OCI-M1 (cell line): ENCODE data around the gene ERG.
A peak's percentile ranks its signal among the peaks of the same experiment; 100 is the strongest.

Experiments used
- DNase-seq: peaks from one replicate; lab custom pipeline; 2025; lab: John Stamatoyannopoulos, UW

ERG gene

DNA sequence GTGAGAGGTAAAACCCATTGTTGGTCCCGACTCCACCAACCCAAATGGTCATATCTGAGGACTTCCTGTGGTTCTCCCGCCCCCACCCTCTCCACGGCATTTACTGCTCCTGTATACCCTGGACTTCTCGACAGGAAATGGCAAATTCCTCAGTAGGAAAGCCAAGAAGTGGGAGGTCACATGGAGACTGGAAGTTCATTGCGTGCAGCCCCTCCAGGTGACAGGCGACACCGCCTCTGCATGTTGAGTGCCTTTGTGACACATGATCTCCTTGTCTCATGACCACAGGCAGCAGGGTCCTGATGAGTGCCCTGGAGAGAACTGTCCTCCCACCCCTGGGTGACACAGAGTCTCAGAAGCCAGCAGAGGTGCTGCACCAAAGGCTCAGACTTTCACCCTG, 24.2 kb downstream of the ERG start:
- no peak for DNase-seq

DNA sequence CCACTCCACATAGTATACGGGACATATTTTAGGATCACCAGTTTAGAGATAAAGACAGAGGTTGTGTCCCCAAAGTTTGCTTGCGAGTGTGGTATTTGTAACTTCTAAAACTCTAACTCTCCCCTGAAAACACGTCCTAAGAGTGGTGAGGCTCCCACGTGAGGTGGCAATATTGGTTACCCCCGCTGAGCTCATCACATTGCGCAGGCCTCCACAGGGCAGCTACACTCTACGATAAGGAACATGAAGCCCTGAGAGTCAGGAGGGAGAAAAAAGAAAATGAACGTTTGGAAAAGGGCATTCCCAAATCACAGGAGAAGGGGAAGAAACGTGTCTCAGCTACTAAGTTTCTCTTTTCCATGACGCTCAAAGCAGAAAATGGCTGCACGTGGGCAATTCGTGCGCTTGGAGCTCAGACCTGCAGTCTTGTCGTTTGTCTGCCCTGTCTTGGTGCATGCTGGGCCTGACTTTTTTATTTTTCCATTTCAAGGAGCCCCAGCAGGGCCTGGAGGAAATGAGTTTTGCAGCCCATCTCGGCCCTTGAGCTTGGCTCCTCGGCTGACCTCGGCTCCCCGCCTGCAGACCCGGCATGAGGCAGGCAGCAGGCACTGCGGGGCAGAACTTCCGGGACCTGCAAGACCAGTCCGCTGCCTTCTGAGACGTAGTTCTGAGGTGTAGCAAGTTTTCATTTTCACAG, 25.7 kb downstream of the ERG start:
- DNase-seq = no peak

- DNase-seq = no peak
These were observed 26.5 kb downstream of the ERG start for GRCh38 chr21:38471766-38472165.

DNA sequence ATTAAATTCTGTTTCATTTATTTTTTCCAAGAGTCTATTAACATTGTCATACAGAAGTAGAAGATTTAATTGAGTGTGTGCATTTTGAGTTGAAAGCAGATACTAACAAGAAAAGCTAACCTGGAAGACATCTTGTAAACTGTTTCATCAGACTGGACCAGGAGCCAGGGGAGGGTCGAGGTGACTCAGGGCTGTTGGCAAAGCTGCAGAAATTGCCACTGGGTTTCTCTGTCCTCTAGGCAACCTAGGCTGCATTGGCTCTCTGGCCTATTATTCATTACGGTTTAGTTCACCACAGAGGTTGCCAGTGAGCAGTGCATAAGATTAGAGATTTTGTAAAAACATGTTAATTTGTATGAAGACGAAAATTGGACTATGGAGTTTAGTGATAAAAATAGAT, 27.5 kb downstream of the ERG start:
- DNase-seq = peak; percentile 29

DNA sequence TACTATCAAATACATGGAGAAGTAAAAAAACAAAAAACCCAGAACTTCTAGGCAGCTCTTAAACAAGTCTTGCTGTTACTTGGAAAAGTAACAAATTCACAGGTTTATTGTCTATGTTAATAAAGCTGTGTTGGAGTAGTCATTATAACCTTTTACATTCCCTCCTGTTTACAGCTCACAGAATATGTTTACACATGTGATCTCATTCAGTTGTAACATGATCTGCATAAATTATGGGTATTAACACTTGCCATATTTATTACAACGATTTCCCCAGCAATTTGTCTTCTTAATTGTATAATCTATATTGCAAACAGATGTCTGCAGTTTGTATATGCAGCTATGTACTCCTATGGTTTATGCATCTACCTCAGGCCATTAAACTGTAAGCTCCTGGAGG, 28.6 kb downstream of the ERG start:
- no peak for DNase-seq

GRCh38 chr21:38468989-38469388, 29.3 kb downstream of the ERG start:
- DNase-seq = no peak

DNA sequence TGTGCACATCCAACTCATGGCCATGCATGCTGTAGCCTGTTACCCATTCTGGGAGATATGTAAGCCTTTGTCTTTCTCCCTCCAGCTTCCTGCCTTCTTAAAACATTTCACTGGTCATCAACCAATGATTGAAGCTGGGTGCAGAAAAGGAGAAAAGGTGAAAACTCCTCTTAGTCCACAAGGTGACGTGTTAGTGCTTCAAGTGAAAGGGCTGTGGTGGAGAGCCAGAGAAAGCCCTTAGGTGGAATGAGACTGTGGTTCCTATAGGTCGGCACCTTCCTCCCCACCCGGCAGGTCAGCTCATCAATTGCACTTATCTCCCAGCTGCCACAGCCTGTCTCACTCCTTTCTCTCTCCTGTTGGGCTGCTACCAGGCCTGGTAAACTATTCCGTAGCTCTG, 30.4 kb downstream of the ERG start:
- no peak for DNase-seq

GRCh38 chr21:38467374-38467773, 30.9 kb downstream of the ERG start:
- DNase-seq = peak; percentile 43

GRCh38 chr21:38460171-38460742, 38.0 kb downstream of the ERG start:
- DNase-seq = no peak

- no peak for DNase-seq
These were observed 38.8 kb downstream of the ERG start for GRCh38 chr21:38459490-38459889.

DNA sequence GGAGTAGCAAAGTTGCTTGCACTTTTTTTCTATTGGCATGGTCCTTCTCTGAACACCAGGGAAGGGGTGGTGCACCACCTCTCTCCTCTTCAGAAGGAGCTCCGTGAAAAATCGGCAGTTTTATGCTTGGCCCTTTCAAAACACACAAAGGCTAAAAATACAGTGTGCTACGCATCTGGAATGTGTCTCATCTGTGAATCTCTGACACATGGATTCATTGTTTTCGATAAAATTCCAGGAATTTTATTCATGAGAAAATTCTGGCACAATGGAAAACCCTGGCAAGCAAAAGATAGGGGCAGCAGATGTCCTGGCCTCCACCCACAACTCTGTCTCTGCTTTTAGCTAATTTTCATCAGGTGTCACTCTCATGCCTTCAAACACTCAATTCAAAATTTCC, 42.9 kb downstream of the ERG start:
- DNase-seq = no peak

- DNase-seq = no peak
These were observed 43.6 kb downstream of the ERG start for GRCh38 chr21:38454702-38455101.

DNA sequence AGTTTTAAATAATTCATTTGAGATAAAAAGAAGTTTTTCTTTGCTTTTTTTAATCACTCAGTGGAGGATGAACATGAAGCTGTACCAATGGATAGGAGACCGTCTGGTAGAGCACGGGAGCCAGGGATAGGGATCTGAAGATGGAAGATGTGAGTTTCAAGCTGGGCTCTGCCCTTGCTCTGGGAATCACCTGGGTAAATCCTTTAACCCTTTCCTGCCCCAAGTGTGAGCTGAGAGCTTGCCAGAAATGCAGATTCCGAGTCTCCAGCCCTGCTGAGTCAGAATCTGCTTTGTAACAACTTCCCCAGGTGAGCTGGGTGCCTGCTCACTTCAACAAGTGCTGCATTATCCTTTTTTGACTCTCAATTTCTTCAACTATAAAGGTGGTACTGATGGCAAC, 44.1 kb downstream of the ERG start:
- no peak for DNase-seq

- DNase-seq = peak; percentile 46
These were observed 49.4 kb downstream of the ERG start for GRCh38 chr21:38448671-38449385.

GRCh38 chr21:38447611-38448010, 50.7 kb downstream of the ERG start:
- DNase-seq = no peak

- no peak for DNase-seq
These were observed 53.6 kb downstream of the ERG start for GRCh38 chr21:38444691-38445090.

GRCh38 chr21:38443110-38443509, 55.2 kb downstream of the ERG start:
- DNase-seq = no peak

DNA sequence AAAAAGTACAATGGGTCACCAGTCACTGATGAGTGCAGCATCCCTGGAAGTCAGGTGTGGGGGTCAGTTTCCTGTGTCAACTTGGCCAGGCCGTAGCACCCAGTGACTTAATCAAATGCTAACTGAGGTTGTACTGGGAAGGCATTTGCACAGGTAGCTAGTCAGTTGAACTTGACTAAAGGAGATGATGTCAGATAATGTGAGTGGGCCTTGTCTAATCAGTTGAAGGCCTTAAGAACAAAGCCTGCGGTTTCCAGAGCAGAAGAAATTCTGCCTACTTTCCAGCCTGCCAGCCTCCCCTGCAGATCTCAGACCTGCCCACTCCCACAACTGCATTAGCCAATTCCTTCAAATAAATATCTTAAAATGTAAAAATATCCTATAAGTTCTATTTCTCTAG, 57.1 kb downstream of the ERG start:
- DNase-seq = no peak

DNA sequence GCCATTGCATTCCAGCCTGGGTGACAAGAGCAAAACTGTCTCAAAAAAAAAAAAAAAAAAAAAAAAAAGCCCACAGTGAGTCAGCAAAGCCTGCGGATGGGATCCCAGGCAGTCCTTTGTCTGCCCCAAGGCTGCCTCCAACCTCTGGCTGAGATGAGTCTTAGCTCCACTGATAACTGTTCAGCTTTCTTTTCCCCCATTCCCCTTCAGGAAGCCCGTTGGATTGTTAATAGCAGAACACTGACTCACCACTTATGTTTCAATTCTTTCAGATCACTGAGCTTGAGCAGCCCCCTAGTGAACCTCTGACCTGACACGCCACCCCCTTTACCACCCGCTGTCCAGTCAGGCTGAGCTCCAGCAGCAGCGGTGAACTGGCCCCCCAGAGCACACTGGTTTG, 57.5 kb downstream of the ERG start:
- peak; percentile 89 for DNase-seq

GRCh38 chr21:38439957-38440356, 58.3 kb downstream of the ERG start:
- no peak for DNase-seq

DNA sequence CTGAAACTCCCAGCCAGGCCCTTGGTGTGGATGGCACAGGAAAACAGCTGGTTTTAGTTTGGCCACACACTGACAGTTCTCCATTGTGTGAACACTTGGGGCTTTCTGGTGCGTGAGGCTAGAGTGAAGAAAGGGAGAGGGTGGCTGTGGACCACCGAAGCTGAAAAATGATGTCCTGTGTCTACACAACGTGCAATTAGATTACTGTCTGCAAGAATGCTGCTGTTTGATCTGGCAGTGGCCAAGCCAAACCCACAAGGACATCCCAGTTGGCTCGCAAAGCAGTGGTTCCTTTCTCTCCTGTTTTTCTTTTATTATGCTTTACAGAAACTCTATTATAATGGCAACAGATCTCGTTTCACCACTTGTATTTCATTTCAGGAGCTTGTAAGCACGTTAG, 58.9 kb downstream of the ERG start:
- DNase-seq = no peak

DNA sequence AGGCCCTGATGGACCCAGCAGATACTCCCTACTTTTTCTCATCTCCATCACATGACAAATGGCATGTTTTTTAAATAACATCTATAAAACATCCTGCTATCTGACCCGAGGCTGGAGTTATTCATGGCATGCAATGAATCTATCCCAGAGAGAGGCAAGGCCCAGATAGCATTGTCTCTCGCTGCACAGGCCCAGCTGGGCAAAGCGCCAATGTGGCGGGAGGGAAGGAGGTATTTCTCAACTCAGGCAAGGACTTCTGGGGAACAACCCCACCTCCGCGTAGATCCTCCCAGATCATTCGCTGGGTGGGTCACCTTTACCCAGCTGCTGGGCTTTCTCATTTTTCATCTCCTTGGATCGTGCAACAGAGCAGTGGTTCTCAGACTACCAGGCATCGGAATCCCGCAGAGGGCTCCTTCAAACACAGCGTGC, 59.8 kb downstream of the ERG start:
- peak; percentile 26 for DNase-seq

- DNase-seq = peak; percentile 77
These were observed 61.9 kb downstream of the ERG start for GRCh38 chr21:38436341-38436740.
